DOHH2 (cell line): ENCODE data around the gene PPFIBP2.

ENCODE experiments used
- H3F3A ChIP-seq: fragments of 200-600 bp; sonication (generic), shearing (Covaris generic); 2 replicates; pipeline ENCODE4 v1.6.0; 2016; ENCODE audit warnings: antibody characterized with exemption, mild to moderate bottlenecking; ENCODE audit not compliant: control insufficient read depth, insufficient read depth
- H3K27ac ChIP-seq: fragments of 200-600 bp; sonication (generic); 2 replicates; pipeline ENCODE4 v1.5.1; 2014; ENCODE audit warnings: low read depth, mild to moderate bottlenecking, low read length, moderate library complexity
- H3K27me3 ChIP-seq: fragments of 200-600 bp; sonication (generic); 2 replicates; pipeline ENCODE4 v1.6.1; 2014; ENCODE audit warnings: mild to moderate bottlenecking, low read length, mixed read lengths; ENCODE audit not compliant: control insufficient read depth
- H3K36me3 ChIP-seq: fragments of 200-600 bp; sonication (generic); 2 replicates; pipeline ENCODE4 v1.6.1; 2014; ENCODE audit warnings: mild to moderate bottlenecking, low read length, moderate library complexity, mixed read lengths; ENCODE audit not compliant: control insufficient read depth
- H3K4me1 ChIP-seq: fragments of 200-600 bp; sonication (generic); 2 replicates; pipeline ENCODE4 v1.6.1; 2014; ENCODE audit warnings: mild to moderate bottlenecking, low read length, mixed read lengths; ENCODE audit not compliant: control insufficient read depth
- H3K4me2 ChIP-seq: fragments of 200-600 bp; sonication (generic); 2 replicates; pipeline ENCODE4 v1.6.0; 2014; ENCODE audit warnings: mild to moderate bottlenecking, low read length, moderate library complexity
- H3K4me3 ChIP-seq: fragments of 200-600 bp; sonication (generic); 2 replicates; pipeline ENCODE4 v1.5.1; 2014; ENCODE audit warnings: mild to moderate bottlenecking, low read length, mixed read lengths
- H3K79me2 ChIP-seq: fragments of 200-600 bp; sonication (generic); 2 replicates; pipeline ENCODE4 v1.6.1; 2014; ENCODE audit warnings: mild to moderate bottlenecking, low read length, mixed read lengths; ENCODE audit not compliant: control insufficient read depth
- H3K9me2 ChIP-seq: fragments of 200-600 bp; sonication (generic); replicated peaks from 2 replicates; pipeline ENCODE4 v1.6.1; 2014; ENCODE audit warnings: mild to moderate bottlenecking, low read length, mixed read lengths; ENCODE audit not compliant: control insufficient read depth
- H3K9me3 ChIP-seq: fragments of 200-600 bp; sonication (generic); 2 replicates; pipeline ENCODE4 v1.6.1; 2014; ENCODE audit warnings: antibody characterized with exemption, low read length, mixed read lengths; ENCODE audit not compliant: control insufficient read depth, insufficient read depth
- H4K20me1 ChIP-seq: fragments of 200-600 bp; sonication (generic); 2 replicates; pipeline ENCODE4 v1.6.0; 2014; ENCODE audit warnings: low read depth, mild to moderate bottlenecking, antibody characterized with exemption, low read length, moderate library complexity; ENCODE audit not compliant: control insufficient read depth, insufficient read depth
- EZH2phosphoT487 ChIP-seq: fragments of 200-600 bp; sonication (generic); IDR thresholded peaks from 2 replicates; pipeline ENCODE4 v1.6.1; 2017; ENCODE audit warnings: borderline replicate concordance, mild to moderate bottlenecking, antibody characterized with exemption, low read length, moderate library complexity, mixed read lengths
- TF ChIP-seq, protein P1 (sequence below): fragments of 200-600 bp; sonication (generic); IDR thresholded peaks from one replicate; pipeline ENCODE4 v1.5.1; 2014; ENCODE audit warnings: antibody characterized with exemption, mild to moderate bottlenecking, low read depth, low read length; ENCODE audit not compliant: poor library complexity, severe bottlenecking

PPFIBP2 gene

DNA sequence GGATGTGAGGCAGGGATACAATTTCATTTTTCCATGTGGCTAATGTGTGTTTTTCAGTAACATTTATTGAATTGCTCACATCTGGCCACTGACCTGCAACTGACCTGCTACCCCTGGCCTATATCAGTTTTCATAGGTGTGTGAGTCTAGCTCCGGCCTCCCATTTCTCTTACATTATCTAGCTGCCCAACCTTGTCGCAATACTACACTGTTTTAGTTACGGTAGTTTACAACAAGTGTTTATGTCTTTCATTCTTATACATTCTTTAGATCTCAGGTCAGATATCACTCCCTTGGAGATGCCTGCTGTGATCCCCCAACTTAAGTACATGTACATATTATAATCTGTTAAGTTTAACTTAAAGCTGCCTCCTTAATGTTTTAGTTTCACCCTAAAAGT lies 161.8 kb downstream of the PPFIBP2 start:
- Histone ChIP-seq H3K27ac (no peak overlapping the region), H3K4me1 (peaks cover 11% of the 10 kb centered on the region; the same call in 1 of the 2 replicates), H3K4me3 (no peak overlapping the region), H3K79me2 (no peaks in the 10 kb centered on the region), H3K9me2 (no peaks in the 10 kb centered on the region), H3K27me3 (peaks cover 28% of the 10 kb centered on the region), H3F3A (no peaks in the 10 kb centered on the region), H3K9me3 (no peaks in the 10 kb centered on the region), H3K36me3 (no peaks in the 10 kb centered on the region), H4K20me1 (no peaks in the 10 kb centered on the region), H3K4me2 (no peak overlapping the region)
- TF ChIP-seq, protein P1, sequence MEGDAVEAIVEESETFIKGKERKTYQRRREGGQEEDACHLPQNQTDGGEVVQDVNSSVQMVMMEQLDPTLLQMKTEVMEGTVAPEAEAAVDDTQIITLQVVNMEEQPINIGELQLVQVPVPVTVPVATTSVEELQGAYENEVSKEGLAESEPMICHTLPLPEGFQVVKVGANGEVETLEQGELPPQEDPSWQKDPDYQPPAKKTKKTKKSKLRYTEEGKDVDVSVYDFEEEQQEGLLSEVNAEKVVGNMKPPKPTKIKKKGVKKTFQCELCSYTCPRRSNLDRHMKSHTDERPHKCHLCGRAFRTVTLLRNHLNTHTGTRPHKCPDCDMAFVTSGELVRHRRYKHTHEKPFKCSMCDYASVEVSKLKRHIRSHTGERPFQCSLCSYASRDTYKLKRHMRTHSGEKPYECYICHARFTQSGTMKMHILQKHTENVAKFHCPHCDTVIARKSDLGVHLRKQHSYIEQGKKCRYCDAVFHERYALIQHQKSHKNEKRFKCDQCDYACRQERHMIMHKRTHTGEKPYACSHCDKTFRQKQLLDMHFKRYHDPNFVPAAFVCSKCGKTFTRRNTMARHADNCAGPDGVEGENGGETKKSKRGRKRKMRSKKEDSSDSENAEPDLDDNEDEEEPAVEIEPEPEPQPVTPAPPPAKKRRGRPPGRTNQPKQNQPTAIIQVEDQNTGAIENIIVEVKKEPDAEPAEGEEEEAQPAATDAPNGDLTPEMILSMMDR, result no peak
- no peak for TF ChIP-seq EZH2phosphoT487

DNA sequence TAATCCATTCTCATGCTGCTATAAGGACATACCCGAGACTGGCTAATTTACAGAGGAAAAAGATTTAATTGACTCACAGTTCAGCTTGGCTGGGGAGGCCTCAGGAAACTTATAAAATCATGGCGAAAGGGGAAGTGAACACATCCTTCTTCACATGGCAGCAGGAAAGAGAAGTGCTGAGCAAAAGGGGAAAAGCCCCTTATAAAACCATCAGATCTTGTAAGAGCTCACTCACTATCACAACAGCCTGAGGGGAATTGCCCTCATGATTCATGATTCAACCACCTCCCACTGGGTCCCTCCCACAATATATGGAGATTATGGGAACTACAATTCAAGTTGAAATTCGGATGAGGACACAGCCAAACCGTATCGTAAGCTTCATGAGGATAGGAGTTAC lies 163.3 kb downstream of the PPFIBP2 start:
- Histone ChIP-seq H3K4me1 (peaks cover 11% of the 10 kb centered on the region; the same call in 1 of the 2 replicates), H3F3A (no peaks in the 10 kb centered on the region), H3K4me3 (no peak overlapping the region), H3K36me3 (no peaks in the 10 kb centered on the region), H3K9me2 (no peaks in the 10 kb centered on the region), H3K27me3 (peaks cover 32% of the 10 kb centered on the region), H3K4me2 (no peak overlapping the region), H3K9me3 (no peaks in the 10 kb centered on the region), H4K20me1 (no peaks in the 10 kb centered on the region), H3K27ac (no peak overlapping the region), H3K79me2 (no peaks in the 10 kb centered on the region)
- TF ChIP-seq, protein P1, result no peak
- no peak for TF ChIP-seq EZH2phosphoT487

GRCh38 chr11:7677796-7678201 lies 164.0 kb downstream of the PPFIBP2 start:
- H3K79me2 ChIP-seq, result no peaks in the 10 kb centered on the region
- no peaks in the 10 kb centered on the region for H3F3A ChIP-seq
- TF ChIP-seq, protein P1, result no peak
- TF ChIP-seq EZH2phosphoT487, result no peak
- H3K27me3 ChIP-seq, result peaks cover 37% of the 10 kb centered on the region
- no peaks in the 10 kb centered on the region for H3K9me2 ChIP-seq
- H3K4me1 ChIP-seq, result peaks cover 9% of the 10 kb centered on the region; the same call in 1 of the 2 replicates
- H4K20me1 ChIP-seq, result no peaks in the 10 kb centered on the region
- no peaks in the 10 kb centered on the region for H3K36me3 ChIP-seq
- H3K27ac ChIP-seq, result no peak overlapping the region
- H3K9me3 ChIP-seq, result no peaks in the 10 kb centered on the region
- H3K4me2 ChIP-seq, result no peak overlapping the region
- no peak overlapping the region for H3K4me3 ChIP-seq
